Fibroblast of peridontal ligament (primary cell): ENCODE results near the gene TBC1D20.
A peak's percentile ranks its signal among the peaks of the same experiment; 100 is the strongest.
"Not testable (repeated sequence)": the region's sequence is repeated elsewhere in the genome, so short reads cannot be mapped to it uniquely, and the experiment has no call there.

Experiments used
- DNase-seq: peaks from one replicate; pipeline ENCODE4 v3.0.0-alpha.2; 2010; ENCODE audit errors: extremely low read depth

The TBC1D20 gene

GRCh38 chr20:401682-402495, 60.4 kb downstream of the TBC1D20 start:
- DNase-seq = peak; percentile 56

- DNase-seq = no peak
Measured at GRCh38 chr20:400454-401275, 61.7 kb downstream of the TBC1D20 start.

- DNase-seq = no peak
Measured at GRCh38 chr20:400128-400453, 62.2 kb downstream of the TBC1D20 start.

- DNase-seq = no peak
Measured at GRCh38 chr20:399182-399707, 63.1 kb downstream of the TBC1D20 start.

- no peak for DNase-seq
Measured at GRCh38 chr20:397432-398237, 64.7 kb downstream of the TBC1D20 start.

- DNase-seq = no peak
Measured at GRCh38 chr20:396619-397431, 65.5 kb downstream of the TBC1D20 start.

GRCh38 chr20:396252-396618, 66.1 kb downstream of the TBC1D20 start:
- DNase-seq = no peak

- not testable (repeated sequence) for DNase-seq
Measured at GRCh38 chr20:393296-393695, 69.0 kb downstream of the TBC1D20 start.

GRCh38 chr20:391041-391711, 71.2 kb downstream of the TBC1D20 start:
- DNase-seq = no peak

GRCh38 chr20:389220-389619, 73.1 kb downstream of the TBC1D20 start:
- DNase-seq = no peak

GRCh38 chr20:388034-388994, 74.0 kb downstream of the TBC1D20 start:
- no peak for DNase-seq

- DNase-seq = no peak
Measured at GRCh38 chr20:387520-387919, 74.8 kb downstream of the TBC1D20 start.

- DNase-seq = not testable (repeated sequence)
Measured at GRCh38 chr20:386634-387033, 75.7 kb downstream of the TBC1D20 start.
